Kidney epithelial cell (primary cell): ENCODE results near the gene HMCN1. TPM values are rescaled to one million over a fixed set of nuclear protein-coding genes. Genes with fewer than 3 reads are reported as not detected.

Experiments
- DNase-seq: peaks from one replicate; pipeline ENCODE4 v3.0.0-alpha.2; 2010; ENCODE audit warnings: low read depth
- H3K27me3 ChIP-seq: 2 replicates; pipeline ENCODE4 v1.6.0; 2011; ENCODE audit warnings: low read length; ENCODE audit not compliant: control insufficient read depth, insufficient read depth
- H3K36me3 ChIP-seq: 2 replicates; pipeline ENCODE4 v1.5.1; 2011; ENCODE audit warnings: low read length; ENCODE audit not compliant: control insufficient read depth, insufficient read depth
- H3K4me3 ChIP-seq: 2 replicates; pipeline ENCODE4 v1.5.1; 2011; ENCODE audit warnings: low read depth, mild to moderate bottlenecking, control low read depth, low read length
- CTCF ChIP-seq: IDR thresholded peaks from 2 replicates; pipeline ENCODE4 v1.5.1; 2011; ENCODE audit warnings: mild to moderate bottlenecking, moderate library complexity, low read length, control low read depth, inconsistent platforms; ENCODE audit not compliant: insufficient read depth, poor library complexity, severe bottlenecking
- total RNA-seq: library from RNA; depleted of rRNA; stranded (reverse); fragments of >200 nt; gene quantifications from 2 replicates; pipeline ENCODE4 v1.2.3, GENCODE V29; 2015

HMCN1 gene
- total RNA-seq, 1 donor from 2014 or later, result 1.3 TPM

- DNase-seq, result no peak
- no peak for TF ChIP-seq CTCF
- H3K4me3 ChIP-seq, result no peak overlapping the region
- no peaks in the 10 kb centered on the region for H3K27me3 ChIP-seq
- no peaks in the 10 kb centered on the region for H3K36me3 ChIP-seq
Measured at GRCh38 chr1:185974367-185975170, 240.4 kb downstream of the HMCN1 start.

GRCh38 chr1:185980891-185981290 lies 246.7 kb downstream of the HMCN1 start:
- TF ChIP-seq CTCF, result no peak
- H3K4me3 ChIP-seq, result no peak overlapping the region
- H3K36me3 ChIP-seq, result no peaks in the 10 kb centered on the region
- no peaks in the 10 kb centered on the region for H3K27me3 ChIP-seq
- no peak for DNase-seq

GRCh38 chr1:185984113-185984836 lies 250.1 kb downstream of the HMCN1 start:
- no peak for TF ChIP-seq CTCF
- no peaks in the 10 kb centered on the region for H3K27me3 ChIP-seq
- no peak for DNase-seq
- no peak overlapping the region for H3K4me3 ChIP-seq
- no peaks in the 10 kb centered on the region for H3K36me3 ChIP-seq

GRCh38 chr1:185987611-185988321 lies 253.6 kb downstream of the HMCN1 start:
- no peaks in the 10 kb centered on the region for H3K36me3 ChIP-seq
- H3K4me3 ChIP-seq, result no peak overlapping the region
- no peaks in the 10 kb centered on the region for H3K27me3 ChIP-seq
- TF ChIP-seq CTCF, result no peak
- DNase-seq, result no peak

GRCh38 chr1:185990565-185990964 lies 256.4 kb downstream of the HMCN1 start:
- Histone ChIP-seq H3K36me3 (no peaks in the 10 kb centered on the region), H3K4me3 (no peak overlapping the region), H3K27me3 (no peaks in the 10 kb centered on the region)
- no peak for TF ChIP-seq CTCF
- no peak for DNase-seq
